Neural crest cell (in vitro differentiated cells): Measurements from ENCODE around the gene PPARA. TPM values are rescaled to one million over a fixed set of nuclear protein-coding genes. Genes with fewer than 3 reads are reported as not detected.

Experiments
- DNase-seq: peaks from one replicate; pipeline ENCODE4 v3.0.0; 2021; ENCODE audit warnings: low read depth, mixed read lengths, low spot score
- H3K27ac Mint-ChIP-seq: one replicate; pipeline ENCODE4 v1.8.0; 2021; ENCODE audit warnings: mild to moderate bottlenecking, mixed read lengths; ENCODE audit not compliant: unreplicated experiment
- H3K27me3 Mint-ChIP-seq: 2 replicates; pipeline ENCODE4 v1.8.0; 2021; ENCODE audit warnings: low read depth, mild to moderate bottlenecking, mixed read lengths
- H3K36me3 Mint-ChIP-seq: 2 replicates; pipeline ENCODE4 v1.8.0; 2021; ENCODE audit warnings: low read depth, mild to moderate bottlenecking, mixed read lengths
- H3K4me1 Mint-ChIP-seq: 2 replicates; pipeline ENCODE4 v1.8.0; 2021; ENCODE audit warnings: mixed read lengths
- H3K4me3 Mint-ChIP-seq: one replicate; pipeline ENCODE4 v1.8.0; 2021; ENCODE audit warnings: mild to moderate bottlenecking, mixed read lengths
- H3K9me3 Mint-ChIP-seq: 2 replicates; pipeline ENCODE4 v1.8.0; 2021; ENCODE audit warnings: mixed read lengths
- CTCF ChIP-seq: fragments of 200-600 bp; sonication (generic); conservative IDR thresholded peaks from 2 replicates; pipeline ENCODE4 v1.5.0; 2021; ENCODE audit warnings: antibody characterized with exemption, mild to moderate bottlenecking
- total RNA-seq: library from RNA; stranded (reverse); gene quantifications from 2 replicates; pipeline ENCODE4 v1.2.1, GENCODE V29; 2021

PPARA gene
- total RNA-seq, 1 donor from 2014 or later, result 15.6 TPM

GRCh38 chr22:46250035-46250782 is 99.9 kb downstream of the PPARA start, which contains the start of gene CDPF1:
CDPF1 (minus strand) TSS chr22:46250293; CDS start chr22:46248284, 2,009 bp downstream.
- Mint-ChIP-seq H3K27ac (no peak within 1 kb of the TSS), H3K4me1 (peaks cover 25% of the 10 kb centered on the region), H3K27me3 (no peaks in the 10 kb centered on the region), H3K36me3 (peaks cover 5% of the 10 kb centered on the region), H3K4me3 (peak within 1 kb of the TSS; percentile 78), H3K9me3 (no peaks in the 10 kb centered on the region)
- peak; percentile 82 for DNase-seq
- no peak for TF ChIP-seq CTCF

GRCh38 chr22:46250783-46251125 is 100.4 kb downstream of the PPARA start:
- Mint-ChIP-seq H3K27ac (no peak overlapping the region), H3K27me3 (no peaks in the 10 kb centered on the region), H3K4me1 (peaks cover 23% of the 10 kb centered on the region), H3K9me3 (no peaks in the 10 kb centered on the region), H3K4me3 (peak overlapping the region; percentile 78), H3K36me3 (peaks cover 5% of the 10 kb centered on the region)
- no peak for TF ChIP-seq CTCF
- no peak for DNase-seq

GRCh38 chr22:46251266-46251665 is 100.9 kb downstream of the PPARA start:
- no peak for TF ChIP-seq CTCF
- Mint-ChIP-seq H3K4me3 (peak overlapping the region; percentile 78), H3K9me3 (no peaks in the 10 kb centered on the region), H3K27me3 (no peaks in the 10 kb centered on the region), H3K36me3 (peaks cover 5% of the 10 kb centered on the region), H3K27ac (no peak overlapping the region), H3K4me1 (peaks cover 20% of the 10 kb centered on the region)
- DNase-seq, result no peak

- H3K27me3 Mint-ChIP-seq, result no peaks in the 10 kb centered on the region
- H3K36me3 Mint-ChIP-seq, result peaks cover 7% of the 10 kb centered on the region
- TF ChIP-seq CTCF, result no peak
- H3K4me3 Mint-ChIP-seq, result peak overlapping the region; percentile 78
- H3K27ac Mint-ChIP-seq, result no peak overlapping the region
- H3K4me1 Mint-ChIP-seq, result peaks cover 20% of the 10 kb centered on the region
- DNase-seq, result no peak
- no peaks in the 10 kb centered on the region for H3K9me3 Mint-ChIP-seq
Measured at GRCh38 chr22:46251816-46252380, 101.6 kb downstream of the PPARA start.

- Mint-ChIP-seq H3K27ac (no peak overlapping the region), H3K36me3 (peaks cover 14% of the 10 kb centered on the region), H3K4me3 (no peak overlapping the region), H3K9me3 (peaks cover 12% of the 10 kb centered on the region), H3K4me1 (peaks cover 6% of the 10 kb centered on the region), H3K27me3 (peaks cover 35% of the 10 kb centered on the region)
- no peak for TF ChIP-seq CTCF
- DNase-seq, result no peak
Measured at GRCh38 chr22:46256358-46256958, 106.1 kb downstream of the PPARA start.
